Smooth muscle cell of the pulmonary artery (primary cell): ENCODE results near the gene TFE3. TPM values are rescaled to one million over a fixed set of nuclear protein-coding genes. Genes with fewer than 3 reads are reported as not detected.

Experiments
- total RNA-seq: library from RNA; depleted of rRNA; stranded (reverse); fragments of >200 nt; gene quantifications from 2 replicates; pipeline ENCODE4 v1.2.3, GENCODE V29; 2014

TFE3 gene
- total RNA-seq: 51.7 and 53.5 TPM in 2 replicates

GRCh38 chrX:49043220-49043986 lies at the start of gene TFE3:
TSS of gene TFE3 (minus strand) at chrX:49043357. CDS start at chrX:49043226, 131 bp downstream.

GRCh38 chrX:49079489-49080428 lies 36.6 kb upstream of the TFE3 start, which contains the start of gene WDR45:
TSS of gene WDR45 (minus strand) at chrX:49079887. CDS start at chrX:49078095, 1,792 bp downstream.

DNA sequence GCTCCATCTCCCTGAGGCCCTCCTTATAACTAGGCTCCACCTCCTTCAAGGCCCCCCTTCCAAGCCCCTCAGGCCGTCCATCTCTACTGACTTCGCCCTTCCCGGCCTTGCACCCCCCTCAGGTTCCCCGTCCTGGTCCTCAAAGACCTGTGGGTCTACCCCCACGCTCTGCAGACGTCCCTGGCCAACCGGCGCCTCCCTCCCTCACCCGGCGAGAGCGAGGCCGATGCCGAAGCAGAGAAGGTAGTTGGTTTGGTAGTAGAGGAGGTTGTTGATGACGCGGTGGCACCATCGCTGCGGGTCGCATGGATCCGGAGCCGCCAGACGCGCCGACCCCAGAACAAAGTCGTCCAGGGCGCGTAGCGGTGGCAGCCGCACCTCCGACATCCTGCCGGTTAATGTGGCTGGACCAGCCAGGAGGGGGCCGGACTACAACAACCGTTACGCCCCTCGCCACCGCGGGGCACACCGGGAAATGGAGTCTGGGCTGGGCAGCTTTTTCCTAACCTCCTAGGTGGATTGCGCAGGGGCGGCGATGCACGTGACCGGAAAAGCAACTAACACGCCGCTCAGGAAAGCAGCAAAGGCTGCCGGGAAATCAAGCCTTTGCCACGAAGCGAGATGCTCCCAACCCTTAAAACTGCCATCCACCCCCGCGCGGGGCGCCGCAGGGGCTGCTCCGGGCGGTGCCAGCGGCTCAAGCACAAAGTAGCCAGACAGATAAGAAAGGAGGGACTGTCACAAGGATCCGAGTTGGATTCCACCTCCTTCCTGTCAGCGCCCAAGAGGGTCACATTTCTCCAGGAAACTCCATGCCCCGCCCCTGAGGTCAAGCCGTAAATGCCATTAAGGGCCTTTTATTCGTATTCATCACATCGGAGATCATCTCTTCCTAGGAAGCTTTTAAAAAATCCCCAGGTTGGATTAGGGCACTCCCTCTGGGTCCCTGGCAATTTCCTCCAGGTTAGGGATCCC lies 30.7 kb upstream of the TFE3 start, which contains the start of gene PRAF2:
PRAF2 (minus strand) TSS at position 402 of the 975 bp plus-strand sequence; CDS start at position 387, 15 bp downstream.

GRCh38 chrX:49058794-49059193 lies 15.6 kb upstream of the TFE3 start, which contains the start of gene CCDC120:
TSS of gene CCDC120 (plus strand) at chrX:49058999. CDS start at chrX:49062042, 3,043 bp downstream.

GRCh38 chrX:49002091-49002935 lies 40.8 kb downstream of the TFE3 start, which contains the start of gene GRIPAP1:
TSS of gene GRIPAP1 (minus strand) at chrX:49002264. CDS start at chrX:49002229, 35 bp downstream.

Other genes starting within 250 kb of the TFE3 start
- gene HDAC6, start 241.3 kb downstream of the TFE3 start, total RNA-seq: 39.1 and 42.2 TPM in 2 replicates
- gene ERAS, start 216.8 kb downstream of the TFE3 start, total RNA-seq: 0.13 TPM in 1 of 2 replicates, not detected in the other
- 0.46 and 10.7 TPM in 2 replicates for gene PCSK1N, start 207.7 kb downstream of the TFE3 start, total RNA-seq
- 18.1 and 20.5 TPM in 2 replicates for gene TIMM17B, start 145.6 kb downstream of the TFE3 start, total RNA-seq
- 33.8 and 36.0 TPM in 2 replicates for gene PQBP1, start 145.4 kb downstream of the TFE3 start, total RNA-seq
- gene SLC35A2, start 131.7 kb downstream of the TFE3 start, total RNA-seq: 18.2 and 19.7 TPM in 2 replicates
- 4.7 and 9.1 TPM in 2 replicates for gene PIM2, start 124.3 kb downstream of the TFE3 start, total RNA-seq
- gene OTUD5, start 85.8 kb downstream of the TFE3 start, total RNA-seq: 40.3 and 40.5 TPM in 2 replicates
- gene KCND1, start 71.5 kb downstream of the TFE3 start, total RNA-seq: 2.3 and 2.8 TPM in 2 replicates
- 22.3 and 24.3 TPM in 2 replicates for gene GRIPAP1, start 41.1 kb downstream of the TFE3 start, total RNA-seq
- 0.98 and 1.3 TPM in 2 replicates for gene CCDC120, start 15.6 kb upstream of the TFE3 start, total RNA-seq
- 28.1 and 28.6 TPM in 2 replicates for gene PRAF2, start 30.6 kb upstream of the TFE3 start, total RNA-seq
- gene WDR45, start 36.5 kb upstream of the TFE3 start, total RNA-seq: 42.9 and 44.4 TPM in 2 replicates
- 18.2 and 18.9 TPM in 2 replicates for gene GPKOW, start 80.4 kb upstream of the TFE3 start, total RNA-seq
- gene MAGIX, start 119.4 kb upstream of the TFE3 start, total RNA-seq: 2.2 and 4.2 TPM in 2 replicates
- gene PLP2, start 128.5 kb upstream of the TFE3 start, total RNA-seq: 21.6 and 22.8 TPM in 2 replicates
- gene PRICKLE3, start 143.0 kb upstream of the TFE3 start, total RNA-seq: 8.6 and 15.0 TPM in 2 replicates
- gene SYP, start 156.8 kb upstream of the TFE3 start, total RNA-seq: 0.52 and 0.59 TPM in 2 replicates
- gene CACNA1F, start 190.0 kb upstream of the TFE3 start, total RNA-seq: not detected in 2 replicates
- gene CCDC22, start 192.1 kb upstream of the TFE3 start, total RNA-seq: 13.0 and 13.8 TPM in 2 replicates
- 0.07 and 0.13 TPM in 2 replicates for gene FOXP3, start 221.4 kb upstream of the TFE3 start, total RNA-seq
- gene PPP1R3F, start 226.4 kb upstream of the TFE3 start, total RNA-seq: 6.8 and 8.5 TPM in 2 replicates